Osteoblast (primary cell): Measurements from ENCODE around the gene CREB3. TPM values are rescaled to one million over a fixed set of nuclear protein-coding genes. Genes with fewer than 3 reads are reported as not detected.

Source experiments
- DNase-seq: peaks from one replicate; pipeline ENCODE4 v3.0.0; 2011; ENCODE audit warnings: low spot score, mixed read lengths; ENCODE audit not compliant: insufficient read length; ENCODE audit errors: missing footprints
- H2AFZ ChIP-seq: 2 replicates; pipeline ENCODE4 v1.6.0; 2011; ENCODE audit warnings: mild to moderate bottlenecking, low read length
- H3K27ac ChIP-seq: 2 replicates; pipeline ENCODE4 v1.5.1; 2011; ENCODE audit warnings: mild to moderate bottlenecking, low read depth, low read length, moderate library complexity
- H3K27me3 ChIP-seq: 2 replicates; pipeline ENCODE4 v1.6.0; 2012; ENCODE audit warnings: mild to moderate bottlenecking, control low read depth, inconsistent platforms, low read length, moderate library complexity; ENCODE audit not compliant: insufficient read depth
- H3K36me3 ChIP-seq: 2 replicates; pipeline ENCODE4 v1.5.1; 2011; ENCODE audit warnings: mild to moderate bottlenecking, low read length, control low read depth, moderate library complexity; ENCODE audit not compliant: insufficient read depth
- H3K4me1 ChIP-seq: 2 replicates; pipeline ENCODE4 v1.5.1; 2011; ENCODE audit warnings: mild to moderate bottlenecking, low read length, control low read depth, moderate library complexity; ENCODE audit not compliant: insufficient read depth
- H3K4me2 ChIP-seq: 2 replicates; pipeline ENCODE4 v1.6.0; 2011; ENCODE audit warnings: mild to moderate bottlenecking, low read length; ENCODE audit not compliant: insufficient read depth
- H3K4me3 ChIP-seq: fragments of 200-600 bp; sonication (generic); 3 replicates; pipeline ENCODE4 v1.5.1; 2012; ENCODE audit warnings: mild to moderate bottlenecking, low read length, inconsistent platforms; ENCODE audit not compliant: insufficient read depth
- H3K79me2 ChIP-seq: 2 replicates; pipeline ENCODE4 v1.6.0; 2012; ENCODE audit warnings: mild to moderate bottlenecking, low read length, control low read depth, inconsistent platforms; ENCODE audit not compliant: insufficient read depth
- H3K9me3 ChIP-seq: 2 replicates; pipeline ENCODE4 v1.5.1; 2011; ENCODE audit warnings: low read depth, low read length, control low read depth
- H4K20me1 ChIP-seq: 2 replicates; pipeline ENCODE4 v1.6.0; 2012; ENCODE audit warnings: mild to moderate bottlenecking, low read length, control low read depth; ENCODE audit not compliant: insufficient read depth
- total RNA-seq: library from RNA; depleted of rRNA; stranded (reverse); fragments of >200 nt; gene quantifications from 2 replicates; pipeline ENCODE4 v1.2.3, GENCODE V29; 2012
- TF ChIP-seq, protein P1 (sequence below): IDR thresholded peaks from 2 replicates; pipeline ENCODE4 v1.5.1; 2011; ENCODE audit warnings: mild to moderate bottlenecking, low read depth, low read length, moderate library complexity; ENCODE audit errors: extremely low read depth

Gene CREB3
- total RNA-seq, 1 donor: 64.8 TPM

DNA sequence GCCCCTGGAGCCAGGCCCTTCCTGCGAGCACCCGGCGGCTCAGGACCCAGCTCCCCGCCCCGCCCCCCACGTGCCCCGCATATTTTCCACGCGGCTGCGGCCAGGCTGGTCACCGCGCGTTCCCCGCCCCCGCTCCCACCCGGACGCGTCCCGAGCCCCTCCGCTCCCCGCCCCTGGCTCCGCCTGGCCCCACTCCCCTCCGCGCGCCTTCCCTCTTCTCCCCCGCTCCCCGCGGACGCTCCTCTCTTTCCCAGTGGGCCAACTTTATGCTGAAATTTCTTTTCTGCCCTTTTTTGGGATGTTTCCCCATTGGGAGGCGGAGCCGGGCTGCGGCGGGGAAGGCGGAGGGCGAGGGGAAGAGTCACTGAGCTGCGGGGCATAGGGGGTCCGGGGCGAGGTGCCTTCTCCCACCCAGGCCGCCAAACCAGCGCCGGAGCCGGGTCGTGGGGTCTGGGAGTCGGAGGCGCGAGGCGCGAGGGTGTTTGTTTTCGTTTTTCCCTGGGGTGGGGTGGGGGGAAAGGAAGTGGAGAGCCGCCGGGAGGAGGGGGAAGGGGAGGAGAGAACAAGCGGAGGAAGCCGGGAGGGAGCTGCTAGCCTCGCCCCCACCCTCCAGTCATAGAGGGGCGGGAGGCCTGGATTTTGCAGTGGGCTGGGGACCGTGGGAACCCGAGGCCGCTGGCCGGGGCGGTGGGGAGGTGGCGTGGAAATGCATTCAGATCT is 41.7 kb upstream of the CREB3 start:
- H4K20me1 ChIP-seq: peaks cover 39% of the 10 kb centered on the region
- no peaks in the 10 kb centered on the region for H3K9me3 ChIP-seq
- H3K79me2 ChIP-seq: peaks cover 38% of the 10 kb centered on the region
- peaks cover 32% of the 10 kb centered on the region for H3K36me3 ChIP-seq
- H3K4me2 ChIP-seq: peak overlapping the region; percentile 100
- H3K27me3 ChIP-seq: no peaks in the 10 kb centered on the region
- H2AFZ ChIP-seq: peak overlapping the region; percentile 11
- peak overlapping the region; percentile 87 for H3K27ac ChIP-seq
- H3K4me1 ChIP-seq: peaks cover 40% of the 10 kb centered on the region
- peak; percentile 96 for DNase-seq
- TF ChIP-seq, protein P1, sequence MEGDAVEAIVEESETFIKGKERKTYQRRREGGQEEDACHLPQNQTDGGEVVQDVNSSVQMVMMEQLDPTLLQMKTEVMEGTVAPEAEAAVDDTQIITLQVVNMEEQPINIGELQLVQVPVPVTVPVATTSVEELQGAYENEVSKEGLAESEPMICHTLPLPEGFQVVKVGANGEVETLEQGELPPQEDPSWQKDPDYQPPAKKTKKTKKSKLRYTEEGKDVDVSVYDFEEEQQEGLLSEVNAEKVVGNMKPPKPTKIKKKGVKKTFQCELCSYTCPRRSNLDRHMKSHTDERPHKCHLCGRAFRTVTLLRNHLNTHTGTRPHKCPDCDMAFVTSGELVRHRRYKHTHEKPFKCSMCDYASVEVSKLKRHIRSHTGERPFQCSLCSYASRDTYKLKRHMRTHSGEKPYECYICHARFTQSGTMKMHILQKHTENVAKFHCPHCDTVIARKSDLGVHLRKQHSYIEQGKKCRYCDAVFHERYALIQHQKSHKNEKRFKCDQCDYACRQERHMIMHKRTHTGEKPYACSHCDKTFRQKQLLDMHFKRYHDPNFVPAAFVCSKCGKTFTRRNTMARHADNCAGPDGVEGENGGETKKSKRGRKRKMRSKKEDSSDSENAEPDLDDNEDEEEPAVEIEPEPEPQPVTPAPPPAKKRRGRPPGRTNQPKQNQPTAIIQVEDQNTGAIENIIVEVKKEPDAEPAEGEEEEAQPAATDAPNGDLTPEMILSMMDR: no peak
- H3K4me3 ChIP-seq: peak overlapping the region; percentile 93

GRCh38 chr9:35691334-35691650 is 41.2 kb upstream of the CREB3 start:
- Histone ChIP-seq H3K79me2 (peaks cover 34% of the 10 kb centered on the region), H4K20me1 (peaks cover 35% of the 10 kb centered on the region), H3K27me3 (no peaks in the 10 kb centered on the region), H3K4me2 (peak overlapping the region; percentile 100), H3K9me3 (no peaks in the 10 kb centered on the region), H2AFZ (peak overlapping the region; percentile 11), H3K4me3 (peak overlapping the region; percentile 93), H3K27ac (peak overlapping the region; percentile 87), H3K36me3 (peaks cover 31% of the 10 kb centered on the region), H3K4me1 (peaks cover 40% of the 10 kb centered on the region)
- TF ChIP-seq, protein P1: no peak
- peak; percentile 89 for DNase-seq

DNA sequence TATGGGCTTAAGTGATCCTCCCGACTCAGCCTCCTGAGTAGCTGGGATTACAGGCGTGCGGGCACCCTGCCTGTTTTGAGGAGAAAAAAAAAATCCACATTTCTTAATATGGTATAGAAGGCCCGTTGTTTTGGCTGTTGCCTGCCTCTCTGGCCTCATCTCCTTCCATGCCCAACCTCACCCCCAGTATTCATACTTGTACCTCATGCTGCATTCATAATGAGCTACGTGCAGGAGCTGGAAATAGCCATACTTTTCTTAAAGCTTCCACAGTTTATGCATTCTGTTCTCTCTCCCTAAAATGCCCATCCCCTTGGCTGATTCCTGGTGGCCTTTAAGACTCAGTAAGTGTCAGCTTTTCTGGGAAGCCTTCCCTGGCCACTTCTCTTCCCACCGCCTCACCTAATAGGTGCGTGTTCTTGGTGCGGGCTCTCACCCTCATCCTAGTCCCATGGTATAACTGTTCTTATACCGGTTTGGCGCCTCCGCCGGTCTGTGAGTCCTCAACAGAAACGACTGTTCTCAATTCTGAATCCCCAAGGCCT is 40.6 kb upstream of the CREB3 start:
- H2AFZ ChIP-seq: no peak overlapping the region

GRCh38 chr9:35695943-35696401 is 36.5 kb upstream of the CREB3 start:
- H2AFZ ChIP-seq: no peak overlapping the region
- no peak overlapping the region for H3K4me3 ChIP-seq
- no peak overlapping the region for H3K4me2 ChIP-seq

More for the DNA sequence above, 40.6 kb upstream of the CREB3 start:
- no peaks in the 10 kb centered on the region for H3K27me3 ChIP-seq
- H4K20me1 ChIP-seq: peaks cover 35% of the 10 kb centered on the region
- peak overlapping the region; percentile 100 for H3K4me2 ChIP-seq
- peaks cover 31% of the 10 kb centered on the region for H3K36me3 ChIP-seq
- H3K9me3 ChIP-seq: no peaks in the 10 kb centered on the region
- peak overlapping the region; percentile 93 for H3K4me3 ChIP-seq
- H3K4me1 ChIP-seq: peaks cover 36% of the 10 kb centered on the region
- peak overlapping the region; percentile 87 for H3K27ac ChIP-seq
- DNase-seq: peak; percentile 60
- peaks cover 29% of the 10 kb centered on the region for H3K79me2 ChIP-seq
- TF ChIP-seq, protein P1: no peak

More at GRCh38 chr9:35695943-35696401, 36.5 kb upstream of the CREB3 start:
- no peaks in the 10 kb centered on the region for H3K27me3 ChIP-seq
- TF ChIP-seq, protein P1: no peak
- peaks cover 18% of the 10 kb centered on the region for H3K4me1 ChIP-seq
- peaks cover 30% of the 10 kb centered on the region for H4K20me1 ChIP-seq
- H3K79me2 ChIP-seq: peaks cover 10% of the 10 kb centered on the region
- H3K9me3 ChIP-seq: no peaks in the 10 kb centered on the region
- H3K27ac ChIP-seq: peak overlapping the region; percentile 80
- DNase-seq: peak; percentile 69
- peaks cover 55% of the 10 kb centered on the region for H3K36me3 ChIP-seq
